NCI-H82 treated with DMSO at 0.1 percent for 48 hours (cell line): ENCODE measurements around the gene TEAD4.
"Not testable (repeated sequence)": the region's sequence is repeated elsewhere in the genome, so short reads cannot be mapped to it uniquely, and the experiment has no call there.

Experiments used
- DNase-seq: peaks from one replicate; lab custom pipeline; 2025; ENCODE audit not compliant: unreplicated experiment; lab: John Stamatoyannopoulos, UW

The TEAD4 gene

DNA sequence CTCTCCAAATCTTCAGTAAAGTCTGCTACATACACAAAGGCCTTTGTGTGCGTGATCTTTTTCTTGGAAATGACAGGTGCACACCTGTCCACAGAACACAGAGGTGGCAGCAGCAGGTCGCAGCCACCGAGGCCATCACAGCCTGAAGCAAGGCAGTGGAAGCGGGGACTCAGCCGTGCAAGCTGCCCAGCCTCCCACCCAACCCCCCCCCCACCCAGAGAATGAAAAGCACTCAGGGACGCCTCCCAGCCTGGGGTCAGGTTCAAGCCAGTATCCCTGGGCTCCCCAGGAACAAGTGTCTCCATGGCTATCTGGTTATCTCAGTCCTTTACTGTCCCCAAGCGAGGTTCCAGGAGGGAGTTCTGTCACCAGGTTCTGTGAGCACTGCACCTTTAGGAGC, 86.8 kb downstream of the TEAD4 start:
- no peak for DNase-seq

DNA sequence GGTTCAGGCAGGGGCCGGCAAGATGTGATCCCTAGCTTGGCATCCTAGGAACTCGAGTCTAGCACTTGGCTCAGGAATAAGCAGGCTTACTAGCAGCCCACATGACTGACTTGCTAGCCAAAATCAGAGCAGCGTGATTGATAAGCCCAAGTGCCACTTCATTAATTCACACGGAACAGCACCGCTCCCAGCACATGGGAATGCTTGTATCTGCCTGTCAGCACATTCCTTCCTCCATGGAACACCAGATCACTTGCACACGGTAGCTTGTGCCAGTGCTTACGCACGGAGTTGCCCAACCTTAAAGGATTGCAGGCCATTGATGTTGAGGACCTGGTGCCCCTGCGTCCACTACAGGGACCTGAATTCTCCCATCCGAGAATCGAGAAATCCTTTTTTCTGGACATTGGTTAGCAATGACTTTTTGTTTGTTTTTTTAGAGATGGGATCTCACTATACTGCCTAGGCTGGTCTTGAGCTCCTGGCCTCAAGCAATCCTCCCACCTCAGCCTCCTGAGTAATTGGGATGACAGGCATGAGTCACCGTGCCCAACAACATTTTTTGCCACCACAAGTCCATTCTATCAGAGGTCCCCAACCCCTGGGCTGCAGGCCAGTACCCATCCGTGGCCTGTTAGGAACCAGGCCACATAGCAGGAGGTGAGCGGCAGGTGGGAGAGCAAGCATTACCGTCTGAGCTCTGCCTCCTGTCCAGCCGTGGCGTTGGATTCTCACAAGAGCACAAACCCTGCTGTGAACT, 87.4 kb downstream of the TEAD4 start:
- no peak for DNase-seq

DNA sequence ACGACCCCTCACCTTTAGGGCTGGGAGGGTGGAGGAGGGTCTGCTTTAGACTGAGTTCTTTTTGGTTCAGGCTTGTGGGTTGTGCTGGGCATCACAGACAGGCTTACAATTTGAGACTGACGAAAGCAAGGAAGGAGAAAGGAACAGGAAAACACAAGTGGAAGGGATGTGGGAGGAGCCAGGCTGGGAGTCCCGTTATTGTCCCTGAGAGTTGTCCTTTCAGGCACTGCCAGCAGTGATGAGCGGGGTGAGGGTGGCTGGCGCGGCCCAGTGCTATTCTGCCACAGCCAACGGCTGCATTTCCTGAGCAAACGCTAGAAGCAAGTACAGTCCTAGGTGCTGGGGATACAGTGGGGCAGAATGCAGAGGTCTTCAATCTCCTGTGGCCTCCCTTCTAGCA, 88.8 kb downstream of the TEAD4 start:
- no peak for DNase-seq

DNA sequence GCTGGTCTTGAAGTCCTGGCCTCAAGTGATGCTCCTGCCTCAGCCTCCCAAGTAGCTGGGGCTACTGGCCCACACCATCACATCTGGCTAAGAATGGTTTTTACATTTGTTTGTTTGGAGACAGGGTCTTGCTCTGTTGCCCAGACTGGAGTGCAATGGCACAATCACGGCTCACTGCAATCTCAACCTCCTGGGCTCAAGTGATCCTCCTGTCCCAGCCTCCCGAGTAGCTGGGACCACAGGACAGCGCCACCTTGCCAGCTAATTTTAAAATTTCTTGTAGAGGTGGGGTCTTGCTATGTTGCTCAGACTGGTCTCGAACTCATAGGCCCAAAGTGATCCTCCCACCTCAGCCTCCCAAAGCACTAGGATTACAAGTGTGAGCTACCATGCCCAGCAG, 89.3 kb downstream of the TEAD4 start:
- DNase-seq, result no peak

DNA sequence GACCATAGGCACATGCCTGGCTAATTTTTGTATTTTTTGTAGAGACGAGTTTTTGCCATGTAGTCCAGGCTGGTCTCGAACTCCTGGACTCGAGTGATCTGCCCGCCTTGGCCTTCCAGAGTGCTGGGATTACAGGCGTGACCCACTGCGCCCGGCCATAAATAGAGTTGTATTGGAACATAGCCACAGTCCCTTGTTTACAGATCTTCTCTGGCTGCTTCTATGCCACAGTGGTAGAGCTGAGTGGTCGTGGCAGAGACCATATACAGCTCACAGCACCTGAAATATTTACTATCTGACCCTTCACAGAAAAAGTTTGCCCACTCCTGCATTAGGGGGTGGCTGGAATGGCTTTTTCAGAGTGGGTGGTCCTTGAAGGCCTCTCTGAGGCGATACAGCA, 90.0 kb downstream of the TEAD4 start:
- no peak for DNase-seq

DNA sequence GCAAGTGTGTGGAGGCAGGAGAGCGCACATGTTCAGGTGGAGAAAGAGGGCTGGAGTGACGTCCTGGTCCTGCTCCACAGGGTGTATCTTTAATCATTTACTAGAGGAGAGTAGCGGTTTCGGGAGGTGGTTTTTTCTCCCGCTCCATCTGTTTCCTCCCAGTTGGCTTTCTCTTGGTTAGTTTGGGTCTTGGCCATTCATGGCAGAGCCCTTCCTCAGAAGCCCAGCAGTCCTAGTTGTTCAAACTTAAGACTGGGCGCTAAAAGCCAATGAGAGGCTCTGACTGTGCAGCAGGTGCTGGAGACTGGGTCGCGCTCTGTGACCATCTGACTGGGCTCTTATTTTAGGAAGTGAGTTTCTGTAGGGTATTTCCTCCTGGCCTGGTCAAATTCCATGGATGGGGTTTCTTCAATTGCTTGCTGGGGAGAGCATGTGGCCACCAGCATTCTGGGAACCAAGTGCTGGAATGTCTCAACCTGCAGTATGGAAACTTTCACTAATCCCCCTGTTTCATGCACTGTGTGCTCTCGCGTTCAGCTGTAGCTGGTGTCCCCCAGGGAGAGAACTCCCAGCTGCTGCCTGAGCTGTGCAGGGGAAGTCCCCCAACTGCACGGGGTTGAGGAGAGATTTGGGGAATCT, 90.5 kb downstream of the TEAD4 start:
- DNase-seq, result no peak

DNA sequence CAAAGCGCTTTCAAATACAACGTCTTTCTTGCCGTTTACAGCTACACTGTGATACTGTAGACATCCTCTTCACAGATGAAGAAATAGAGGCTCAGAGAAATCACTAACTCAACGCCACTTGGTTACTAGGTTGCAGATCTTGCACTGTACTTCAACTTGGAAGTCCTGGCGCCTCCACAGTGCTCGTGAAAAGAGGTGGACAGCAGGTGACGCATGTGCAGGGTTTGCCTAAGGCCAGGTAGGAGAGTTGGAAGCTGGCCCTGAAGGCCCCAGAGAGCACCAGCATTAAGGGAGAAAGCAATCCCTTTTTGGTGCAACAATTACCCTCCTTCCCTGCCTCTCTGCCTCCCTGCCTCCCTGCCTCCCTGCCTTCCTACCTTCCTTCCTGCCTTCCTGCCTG, 95.2 kb downstream of the TEAD4 start:
- no peak for DNase-seq

DNA sequence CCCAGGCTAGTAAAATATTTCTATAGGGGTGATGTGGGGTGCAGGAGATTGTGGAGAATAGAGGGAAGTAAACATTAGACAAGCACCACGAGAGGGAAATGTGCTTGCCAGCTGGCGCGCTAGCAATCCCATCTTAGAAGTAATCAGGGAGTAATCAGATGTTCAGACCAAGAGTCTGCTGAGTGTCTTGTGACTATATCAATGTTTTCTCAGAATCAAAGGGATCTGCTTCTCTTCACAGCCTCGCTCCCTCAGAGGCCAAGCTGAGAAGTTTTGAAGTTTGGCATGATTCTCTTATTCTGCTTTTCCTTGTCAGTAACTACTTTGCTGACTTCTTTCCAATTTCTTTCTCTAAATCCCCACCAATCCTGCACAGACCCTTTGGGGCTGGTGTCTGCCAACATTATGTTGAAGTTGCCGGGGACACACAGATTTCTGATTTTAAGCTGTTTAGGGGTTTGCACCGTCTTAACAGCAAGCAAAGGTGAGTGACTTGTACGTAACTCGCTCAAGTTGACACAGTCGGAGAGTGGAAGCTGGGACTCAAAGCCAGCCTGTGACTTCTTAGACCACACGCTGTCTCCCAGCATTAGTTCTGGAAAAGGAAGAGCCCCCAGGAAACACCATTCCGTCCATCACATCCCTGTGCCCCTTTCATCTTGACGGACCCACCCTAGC, 96.0 kb downstream of the TEAD4 start:
- peak; percentile 57 for DNase-seq

DNA sequence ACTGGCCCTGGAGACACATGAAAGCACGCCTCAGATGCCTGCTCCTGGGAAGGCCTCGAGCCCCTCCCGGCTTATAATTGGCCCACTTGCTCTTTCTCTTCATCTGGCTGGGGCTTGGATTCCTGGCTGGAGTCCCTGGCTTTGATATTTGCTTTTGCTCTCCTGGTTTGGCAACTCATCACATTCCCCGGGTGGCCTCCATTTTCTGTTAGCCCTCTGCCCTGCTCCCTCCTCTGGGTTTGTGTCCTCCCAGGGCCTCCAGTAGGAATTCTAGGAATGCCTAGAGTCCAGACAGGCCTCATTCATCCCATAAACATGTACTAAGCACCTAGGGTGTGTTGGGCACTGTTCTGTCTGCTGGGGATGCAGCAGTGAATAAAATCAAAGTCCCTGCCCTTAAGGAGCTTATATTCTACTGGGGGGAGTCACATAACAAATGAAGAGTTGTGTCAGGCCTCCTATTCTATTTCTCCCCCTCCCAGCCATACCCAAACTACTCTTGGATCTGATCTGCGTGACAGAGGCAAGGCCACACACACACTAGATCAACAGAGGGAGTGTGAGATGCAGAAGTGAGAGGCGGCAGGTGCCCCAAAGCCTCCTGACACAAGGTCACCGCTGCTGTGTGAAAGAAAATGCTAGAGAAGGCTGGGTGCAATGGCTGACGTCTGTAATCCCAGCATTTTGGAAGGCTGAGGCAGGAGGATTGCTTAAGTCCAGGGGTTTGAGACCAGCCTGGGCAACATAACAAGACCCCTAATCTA, 96.7 kb downstream of the TEAD4 start:
- no peak for DNase-seq

DNA sequence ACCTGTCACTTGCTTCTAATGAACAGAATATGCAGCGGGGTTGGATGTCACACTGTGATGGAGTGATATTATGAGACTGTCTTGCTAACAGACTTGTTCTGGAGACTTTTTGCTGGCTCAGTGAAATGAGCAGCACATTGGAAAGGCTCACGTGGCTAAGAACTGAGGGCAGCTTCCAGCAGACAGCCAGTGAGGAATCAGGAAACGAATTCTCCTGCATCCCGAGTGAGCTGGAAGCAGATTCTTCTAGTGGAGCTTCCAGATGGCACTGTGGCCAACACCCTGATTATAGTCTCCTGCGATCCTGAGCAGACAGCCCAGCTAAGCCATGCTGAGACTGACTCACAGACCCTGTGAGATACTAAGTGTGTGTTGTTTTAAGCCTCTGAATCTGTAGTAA, 101.9 kb downstream of the TEAD4 start:
- DNase-seq, result no peak

DNA sequence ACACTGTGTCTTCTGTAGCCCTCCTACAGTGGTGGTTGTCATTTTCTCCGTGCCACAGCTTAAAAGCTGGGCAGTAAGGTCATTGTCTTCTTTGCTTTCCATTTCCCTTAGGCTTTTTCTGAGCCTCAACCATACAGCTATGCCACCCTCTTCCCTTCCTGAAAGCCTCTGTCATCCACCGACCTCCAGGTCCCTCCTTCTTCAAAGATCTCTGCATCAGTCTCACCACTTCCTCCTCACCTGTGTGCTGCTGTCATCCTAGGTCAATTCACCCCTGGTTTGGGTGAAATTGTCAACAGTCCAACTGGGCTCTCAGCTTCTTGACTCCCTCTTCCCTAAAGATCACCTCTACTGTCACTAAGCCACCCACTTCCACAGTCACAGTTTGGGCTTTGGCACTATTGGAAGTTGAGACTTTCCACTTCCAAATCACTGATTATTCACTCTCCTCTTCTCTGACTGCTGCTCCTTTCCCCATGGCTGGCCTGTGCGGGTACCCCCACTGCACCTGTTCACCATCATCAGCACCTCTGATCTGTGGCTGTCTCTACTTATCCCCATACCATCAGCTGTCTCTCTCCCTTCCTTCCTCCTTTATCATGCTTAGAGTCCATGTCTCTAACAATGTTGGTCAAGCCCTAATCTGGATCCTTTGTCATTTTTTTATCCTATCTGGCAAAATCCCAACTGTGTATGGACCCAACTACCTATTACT, 102.5 kb downstream of the TEAD4 start:
- no peak for DNase-seq

DNA sequence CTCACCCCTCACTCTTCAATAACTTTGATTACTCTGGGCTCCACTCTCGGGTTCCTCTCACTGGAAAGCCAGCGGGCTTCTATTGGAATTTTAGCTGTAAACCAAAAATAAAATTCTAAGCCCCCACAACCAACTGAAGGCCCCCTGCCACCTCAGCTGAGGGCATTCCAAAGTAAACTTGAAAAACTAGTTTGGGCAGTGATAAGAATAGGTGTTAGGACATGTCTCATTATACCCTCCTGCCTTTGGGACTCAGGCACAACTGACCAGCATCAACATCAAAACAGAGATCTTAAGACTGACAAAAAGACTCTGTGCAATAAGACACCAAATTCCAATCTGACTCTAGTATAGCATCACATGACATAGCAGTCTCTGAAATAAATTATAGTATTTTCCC, 106.1 kb downstream of the TEAD4 start:
- DNase-seq, result no peak

DNA sequence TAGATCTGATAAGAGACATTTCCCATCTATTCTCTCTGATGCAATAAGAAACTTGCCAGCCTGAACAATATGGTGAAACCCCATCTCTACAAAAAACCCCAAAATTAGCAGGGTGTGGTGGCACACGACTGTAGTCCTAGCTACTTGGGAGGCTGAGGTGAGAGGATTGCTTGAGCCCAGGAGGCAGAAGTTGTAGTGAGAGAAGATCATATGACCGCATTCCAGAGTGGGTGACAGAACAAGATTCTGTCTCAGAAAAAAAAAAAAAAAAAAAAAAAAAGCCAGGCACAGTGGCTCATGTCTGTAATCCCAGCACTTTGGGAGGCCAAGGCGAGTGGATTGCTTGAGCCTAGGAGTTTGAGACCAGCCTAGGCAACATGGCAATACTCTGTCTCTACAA, 106.6 kb downstream of the TEAD4 start:
- DNase-seq, result not testable (repeated sequence)

DNA sequence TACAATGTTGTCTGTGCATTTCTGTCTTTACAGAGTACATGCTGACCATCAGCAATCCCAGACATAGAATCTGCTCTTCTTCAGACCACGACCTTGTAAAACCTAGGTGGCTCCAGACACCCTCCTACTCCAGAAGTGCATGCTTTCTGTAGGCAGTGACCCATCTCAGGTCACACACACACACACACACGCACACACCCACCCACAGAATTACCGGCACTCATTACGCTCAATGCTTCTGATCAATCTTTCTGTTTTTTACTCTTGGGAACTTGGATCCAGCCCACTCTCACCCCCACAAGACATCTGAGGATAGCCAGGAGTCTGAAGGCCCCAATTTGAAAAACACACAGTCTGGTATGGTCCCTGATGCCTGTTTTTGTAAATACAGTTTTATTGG, 110.5 kb downstream of the TEAD4 start:
- DNase-seq, result no peak

DNA sequence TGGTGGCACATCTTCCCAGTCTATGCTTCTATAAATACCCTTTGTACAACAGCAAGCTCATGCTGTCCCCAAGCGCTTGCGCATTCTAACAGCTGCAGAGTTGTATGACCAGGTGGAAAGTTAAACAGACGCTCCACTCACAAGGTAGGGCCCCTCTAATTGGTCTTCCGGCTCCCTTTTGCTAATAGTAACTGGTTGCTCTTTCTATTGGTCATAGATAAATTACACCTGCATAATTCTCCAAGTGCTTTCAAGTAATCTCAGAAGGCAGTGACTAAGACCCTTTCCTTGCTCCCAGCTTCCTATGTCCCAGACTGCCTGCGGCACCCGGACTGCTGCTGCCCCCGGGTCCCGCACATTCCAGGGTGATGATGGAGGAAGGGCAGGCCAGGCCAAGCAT, 111.9 kb downstream of the TEAD4 start:
- DNase-seq, result no peak

DNA sequence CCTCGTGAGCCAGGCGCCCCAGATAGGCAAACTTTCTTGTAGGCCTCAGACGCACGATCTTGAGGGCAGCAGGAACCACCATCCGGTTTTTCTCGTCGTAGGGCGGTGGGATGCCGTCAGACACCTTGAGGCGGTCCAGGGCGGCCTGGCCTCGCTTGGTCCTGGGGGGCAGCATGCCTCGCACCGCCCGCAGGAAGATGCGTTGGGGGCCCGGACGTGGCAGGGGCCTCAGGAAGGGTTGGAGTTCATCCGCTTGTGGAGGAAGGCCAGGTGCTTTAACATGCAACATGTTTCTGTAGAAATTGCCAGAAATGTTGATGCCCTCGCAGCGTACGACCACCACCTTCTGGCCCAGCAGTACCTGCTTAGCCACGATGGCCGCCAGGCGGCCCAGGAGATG, 112.5 kb downstream of the TEAD4 start:
- no peak for DNase-seq

DNA sequence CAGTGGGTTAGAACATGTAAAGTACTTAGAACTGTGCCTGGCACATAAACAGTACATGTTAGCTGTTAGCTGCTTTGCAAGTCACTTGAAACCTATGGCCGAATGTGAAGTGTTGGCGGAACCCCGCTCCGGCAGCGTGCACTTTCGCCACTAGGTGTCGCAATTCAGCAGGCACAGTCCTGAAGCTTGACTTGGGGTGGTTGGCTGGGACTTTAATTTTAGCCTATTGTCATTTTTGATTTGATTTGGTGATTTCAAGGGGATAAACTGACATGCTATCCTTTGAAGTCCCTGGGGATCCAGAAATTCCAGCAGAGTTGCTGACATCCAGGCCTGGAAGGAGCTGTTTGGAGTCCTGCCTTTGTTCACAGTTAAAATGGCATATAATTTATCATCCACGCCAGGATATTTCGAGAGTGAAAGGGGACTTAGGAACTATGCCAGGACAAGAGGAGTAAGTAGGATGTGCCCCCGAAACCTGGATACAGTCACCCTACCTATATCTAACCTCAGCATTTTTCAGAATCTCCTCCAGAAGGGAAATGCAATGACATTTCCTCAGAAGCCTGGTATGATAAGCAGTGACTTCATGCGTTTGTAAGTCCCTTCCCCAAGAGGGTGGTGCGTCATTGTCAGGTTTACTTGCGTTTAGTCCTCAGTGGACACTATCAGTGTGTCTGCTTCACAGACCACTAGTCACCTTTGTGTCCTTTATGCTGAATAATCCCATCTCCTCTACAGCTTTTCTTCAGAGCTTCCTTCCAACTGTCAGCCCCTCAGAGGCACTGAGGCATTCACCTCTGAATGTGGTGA, 114.4 kb downstream of the TEAD4 start:
- peak; percentile 70 for DNase-seq

DNA sequence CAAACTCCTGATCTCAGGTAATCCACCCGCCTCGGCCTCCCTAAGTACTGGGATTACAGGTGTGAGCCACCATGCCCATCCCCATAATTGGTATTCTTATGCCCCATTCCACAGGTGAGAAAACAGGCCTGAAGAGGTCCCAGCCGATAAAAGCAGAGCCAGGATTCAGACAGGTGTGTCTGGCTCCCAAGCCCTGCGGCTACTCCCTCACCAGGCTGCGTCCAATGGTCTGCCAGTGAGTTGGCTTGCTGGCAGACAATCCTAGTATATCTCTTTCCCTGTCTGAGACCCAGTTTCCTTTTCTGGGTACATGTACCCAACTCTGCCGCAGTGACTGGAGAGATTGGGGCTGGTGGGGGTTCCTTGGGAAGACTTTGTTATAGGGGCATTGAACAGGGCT, 116.1 kb downstream of the TEAD4 start:
- DNase-seq, result no peak

DNA sequence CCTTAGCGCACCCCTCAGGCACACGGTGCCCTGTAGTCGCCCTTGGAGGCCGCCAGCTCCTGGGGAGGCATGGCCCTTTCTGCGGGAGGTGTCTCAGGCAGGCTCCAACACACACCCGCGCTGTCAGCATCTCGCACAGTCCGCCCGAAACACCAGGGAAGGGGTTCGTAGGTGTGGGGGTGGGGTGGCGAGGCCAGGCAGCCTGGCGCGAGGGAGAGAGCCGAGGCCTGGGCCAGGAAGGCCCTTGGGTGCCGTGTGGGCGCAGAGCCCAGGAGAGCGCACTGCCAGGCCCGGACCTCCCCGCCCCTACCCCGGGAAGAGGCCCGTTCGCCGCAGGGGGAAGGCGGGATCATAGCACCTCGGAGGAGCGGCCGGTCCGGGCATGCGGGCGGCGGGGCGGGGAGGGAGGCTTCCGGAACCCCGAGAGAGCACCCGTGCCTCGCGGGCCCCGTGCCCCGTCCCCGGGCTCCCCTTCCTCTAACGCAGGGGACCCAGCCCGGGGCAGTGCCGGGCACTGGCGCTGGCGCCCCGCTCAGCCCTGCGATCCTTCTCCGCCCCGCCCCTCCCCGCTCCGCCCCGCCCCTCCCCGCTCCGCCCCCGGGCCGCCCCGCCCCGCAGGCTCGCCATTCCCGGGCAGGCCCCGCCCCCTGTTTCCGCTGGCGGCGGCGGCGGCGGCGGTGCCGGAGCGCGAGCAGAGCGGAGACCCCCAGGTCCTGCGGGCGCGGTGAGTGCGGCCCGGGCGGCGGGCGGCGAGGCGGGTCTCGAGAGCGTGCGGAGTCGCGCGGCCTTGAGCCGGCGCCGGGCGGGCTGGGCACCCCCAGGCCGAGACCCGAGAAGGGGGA, 117.8 kb downstream of the TEAD4 start, which contains the start of gene TSPAN9:
Gene TSPAN9 (plus strand): TSS at position 650 of the 842 bp plus-strand sequence. CDS start 123,815 bp downstream, outside the sequence.
- no peak for DNase-seq
